Endothelial cell of umbilical vein (primary cell): ENCODE results near the gene GGNBP2. TPM values are rescaled to one million over a fixed set of nuclear protein-coding genes. Genes with fewer than 3 reads are reported as not detected.

Experiments
- BruUV-seq: library from RNA; stranded (reverse); fragments of 400-500 nt; replicated peaks from 2 replicates; lab custom pipeline; 2021; lab: Mats Ljungman, UMichigan
- CTCF ChIA-PET: fragments of 300-600, 350-600 bp; sonication (Branson Sonifier 250); formaldehyde crosslinking; loops from one replicate; lab custom pipeline; 2021; ENCODE audit warnings: antibody characterized with exemption, inconsistent platforms; lab: Charles Lee
- POLR2A ChIA-PET: fragments of 300-600, 350-600 bp; sonication (Branson Sonifier 250); formaldehyde crosslinking; loops from one replicate; lab custom pipeline; 2021; ENCODE audit warnings: antibody characterized with exemption, inconsistent platforms; lab: Charles Lee
- DNase-seq: peaks from one replicate; pipeline ENCODE4 v3.0.0-alpha.2; 2011; ENCODE audit warnings: low read depth, low spot score
- FAIRE-seq: peaks from 2 replicates; lab custom pipeline; 2011; peaks lifted over from hg19 to GRCh38; lab: Jason Lieb, UNC
- H2AFZ ChIP-seq: 2 replicates; pipeline ENCODE4 v1.6.0; 2012; ENCODE audit warnings: low read depth, low read length, control low read depth, inconsistent platforms
- H3K27ac ChIP-seq: 2 replicates; pipeline ENCODE4 v1.5.1; 2011; ENCODE audit warnings: low read depth, mild to moderate bottlenecking, control low read depth, low read length, moderate library complexity; ENCODE audit not compliant: insufficient read depth
- H3K27me3 ChIP-seq, 2 experiments: 2 replicates each; pipeline versions ENCODE4 v1.6.0 to v1.6.1; 2011; ENCODE audit warnings: low read length in 2 of 2, mixed read lengths in 1 of 2; ENCODE audit not compliant: control insufficient read depth in 2 of 2, insufficient read depth in 2 of 2
- H3K36me3 ChIP-seq, 2 experiments: 2 replicates in 1 of 2; 3 replicates in 1 of 2; pipeline ENCODE4 v1.5.1; 2011; ENCODE audit warnings: low read length in 2 of 2, mild to moderate bottlenecking in 1 of 2, moderate library complexity in 1 of 2; ENCODE audit not compliant: control insufficient read depth in 2 of 2, insufficient read depth in 2 of 2; ENCODE audit errors: extremely low read depth in 1 of 2
- H3K4me1 ChIP-seq: 3 replicates; pipeline ENCODE4 v1.5.1; 2011; ENCODE audit warnings: mild to moderate bottlenecking, low read length; ENCODE audit not compliant: control insufficient read depth, insufficient read depth; ENCODE audit errors: extremely low read depth
- H3K4me2 ChIP-seq: 2 replicates; pipeline ENCODE4 v1.6.1; 2011; ENCODE audit warnings: low read length, control low read depth, mixed read lengths; ENCODE audit not compliant: insufficient read depth
- H3K4me3 ChIP-seq, 3 experiments: fragments of 200-600 bp in 1 of 3; sonication (generic), shearing (Covaris generic) in 1 of 3; replicated peaks in 1 of 3; 2 replicates each; pipeline ENCODE4 v1.5.1; 2011 to 2016; ENCODE audit warnings: control low read depth in 3 of 3, low read length in 3 of 3, mild to moderate bottlenecking in 2 of 3, inconsistent platforms in 1 of 3, low read depth in 1 of 3, moderate library complexity in 1 of 3; ENCODE audit not compliant: insufficient read depth in 1 of 3
- H3K79me2 ChIP-seq: 2 replicates; pipeline ENCODE4 v1.6.0; 2012; ENCODE audit warnings: low read length, inconsistent platforms; ENCODE audit not compliant: control insufficient read depth, insufficient read depth
- H3K9ac ChIP-seq: replicated peaks from 2 replicates; pipeline ENCODE3; 2011; ENCODE audit warnings: low read length, control low read depth; ENCODE audit not compliant: insufficient read depth; ENCODE audit errors: extremely low read depth
- H3K9me1 ChIP-seq: replicated peaks from 3 replicates; pipeline ENCODE4 v1.6.0; 2011; ENCODE audit warnings: mild to moderate bottlenecking, low read length; ENCODE audit not compliant: control insufficient read depth, insufficient read depth; ENCODE audit errors: extremely low read depth
- H3K9me3 ChIP-seq: replicated peaks from 2 replicates; pipeline ENCODE4 v1.5.1; 2012; ENCODE audit warnings: low read length, inconsistent platforms; ENCODE audit not compliant: control insufficient read depth, insufficient read depth
- H4K20me1 ChIP-seq: replicated peaks from 2 replicates; pipeline ENCODE3; 2011; ENCODE audit warnings: mild to moderate bottlenecking, low read length; ENCODE audit not compliant: control insufficient read depth, insufficient read depth; ENCODE audit errors: extremely low read depth
- CTCF ChIP-seq, 2 donors: IDR thresholded peaks; 1 replicate in 1 of 2; 2 replicates in 1 of 2; pipeline ENCODE4 v1.5.1; 2011; ENCODE audit warnings: low read length in 2 of 2, mild to moderate bottlenecking in 2 of 2, moderate library complexity in 2 of 2, control low read depth in 1 of 2, inconsistent platforms in 1 of 2, low read depth in 1 of 2; ENCODE audit not compliant: insufficient read depth in 1 of 2; ENCODE audit errors: extremely low read depth in 1 of 2
- EZH2 ChIP-seq: IDR thresholded peaks from 2 replicates; pipeline ENCODE4 v1.6.1; 2012; ENCODE audit warnings: borderline replicate concordance, low read depth, mild to moderate bottlenecking, moderate library complexity, low read length, inconsistent platforms; ENCODE audit not compliant: severe bottlenecking
- GATA2 ChIP-seq: IDR thresholded peaks from 2 replicates; pipeline ENCODE4 v1.7.0; 2011; ENCODE audit warnings: low read depth, mild to moderate bottlenecking, moderate library complexity, mixed read lengths, low read length; ENCODE audit not compliant: insufficient read length, insufficient read depth
- JUN ChIP-seq: IDR thresholded peaks from 2 replicates; pipeline ENCODE4 v1.6.1; 2011; ENCODE audit warnings: borderline replicate concordance, low read depth; ENCODE audit not compliant: insufficient read length, insufficient read depth
- MYC ChIP-seq: IDR thresholded peaks from one replicate; pipeline ENCODE4 v1.6.1; 2011; ENCODE audit warnings: mild to moderate bottlenecking, low read depth, low read length
- POLR2A ChIP-seq: IDR thresholded peaks from 2 replicates; pipeline ENCODE4 v1.6.1; 2012; ENCODE audit warnings: low read depth, mild to moderate bottlenecking, control low read depth, low read length
- POLR2AphosphoS5 ChIP-seq: IDR thresholded peaks from 2 replicates; pipeline ENCODE4 v1.6.1; 2012; ENCODE audit warnings: low read depth, mild to moderate bottlenecking, control low read depth, low read length, moderate library complexity; ENCODE audit not compliant: insufficient read depth
- dilution Hi-C: fragments of 300-500 bp; cut with MboI; formaldehyde crosslinking; loops from one replicate; pipeline ENCODE4 v1.15.0; 2019; ENCODE audit warnings: low sequenced_read_pairs; ENCODE audit not compliant: extremely low pct_ligation_motif_present
- intact Hi-C: fragments of 100-400 bp; cut with micrococcal nuclease; formaldehyde crosslinking; loops from one replicate; pipeline ENCODE4 v1.10.0; 2022
- polyA plus RNA-seq, 4 experiments: library from polyadenylated mRNA; depleted of rRNA in 3 of 4; stranded (reverse) in 3 of 4; unstranded in 1 of 4; fragments of >200 nt; gene quantifications; 2 replicates each; pipeline versions ENCODE4 v1.2.1 to v1.2.3, GENCODE V29; 2011 to 2012; ENCODE audit warnings: missing spikeins in 1 of 4
- total RNA-seq: library from RNA; stranded (reverse); gene quantifications from 2 replicates; pipeline ENCODE4 v1.2.3, GENCODE V29; 2021

GGNBP2 gene
- total and polyA plus RNA-seq, 2 donors (not counting 3 experiments of a cell fraction or from before 2014, with no cell fraction given), result 52.6 to 77.6 TPM

DNA sequence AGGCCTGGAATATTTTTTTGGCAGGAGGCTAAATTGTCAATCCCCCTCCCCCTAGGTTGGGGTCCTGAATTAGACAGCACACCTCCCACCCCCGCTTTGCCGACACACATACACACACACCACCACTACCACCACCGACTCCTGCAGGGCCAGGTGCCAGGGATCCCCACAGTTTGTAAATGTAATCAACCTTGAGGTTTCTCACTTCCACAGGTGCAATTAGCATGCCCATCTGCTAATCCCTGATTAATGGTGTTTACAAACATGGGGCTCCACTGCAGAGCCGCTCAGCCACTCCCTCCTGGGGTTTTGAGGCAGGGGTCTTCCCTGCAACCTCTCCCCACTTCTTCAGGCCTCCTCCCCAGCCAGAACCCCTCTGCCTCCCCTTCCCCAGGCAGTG is 68.4 kb downstream of the GGNBP2 start:
- FAIRE-seq (no peak), DNase-seq (no peak)
- dilution Hi-C loops, result no loop called here
- Histone ChIP-seq H3K36me3 (no peaks in the 10 kb centered on the region), H3K9me1 (no peaks in the 10 kb centered on the region), H3K27ac (no peak overlapping the region), H3K4me1 (no peaks in the 10 kb centered on the region), H3K9me3 (no peaks in the 10 kb centered on the region), H3K79me2 (no peaks in the 10 kb centered on the region), H2AFZ (no peak overlapping the region), H3K9ac (no peak overlapping the region), H3K4me3 (no peak overlapping the region), H3K27me3 (peaks cover 0 to 4% of the 10 kb centered on the region in 2 experiments), H4K20me1 (no peaks in the 10 kb centered on the region), H3K4me2 (no peak overlapping the region)
- POLR2A ChIA-PET, result no interaction called here
- intact Hi-C loops, result no loop called here
- CTCF ChIA-PET, result interaction anchor here (1.0 to 1.5 kb wide), 3 partner anchors 9 to 627 kb away, joined by 4 to 9 read pairs (median 8); no protein-coding TSS in a partner anchor
- BruUV-seq, result no TSS peak
- TF ChIP-seq CTCF (IDR thresholded peaks at IDR 0.05; ENCODE audit: extremely low read depth in 1 of 2, insufficient read depth in 1 of 2, low read depth in 1 of 2, low read length in 2 of 2), result no peak
- TF ChIP-seq MYC, result no peak
- TF ChIP-seq JUN, result no peak
- TF ChIP-seq GATA2, result no peak
- TF ChIP-seq POLR2A, result no peak
- no peak for TF ChIP-seq EZH2
- no peak for TF ChIP-seq POLR2AphosphoS5
